Vagina (tissue), 2 donors: ENCODE data around the gene LHFPL3. TPM values are rescaled to one million over a fixed set of nuclear protein-coding genes. Genes with fewer than 3 reads are reported as not detected.

Experiments used
- DNase-seq, 2 donors: peaks; one replicate each; pipeline ENCODE4 v3.0.0-alpha.2; 2017; ENCODE audit errors: extremely low spot score in 2 of 2
- H3K27ac ChIP-seq: fragments of 200-600 bp; sonication (generic); one replicate; pipeline ENCODE4 v1.5.1; 2019
- H3K27me3 ChIP-seq: fragments of 200-600 bp; sonication (generic); one replicate; pipeline ENCODE4 v1.5.1; 2019
- H3K36me3 ChIP-seq, 2 donors: fragments of 200-600 bp; sonication (generic); one replicate each; pipeline ENCODE4 v1.5.1; 2017 to 2019
- H3K4me1 ChIP-seq: fragments of 200-600 bp; sonication (generic); one replicate; pipeline ENCODE4 v1.5.1; 2019
- H3K4me3 ChIP-seq, 2 donors: fragments of 200-600 bp; sonication (generic); 1 replicate in 1 of 2; 2 replicates in 1 of 2; pipeline ENCODE4 v1.5.1; 2016 to 2019
- H3K9me3 ChIP-seq: fragments of 200-600 bp; sonication (generic); one replicate; pipeline ENCODE4 v1.5.1; 2019
- CTCF ChIP-seq, 3 experiments: fragments of 450-650 bp in 2 of 3; fragments of 200-600 bp in 1 of 3; sonication (generic) in 1 of 3; IDR thresholded peaks; one replicate each; pipeline ENCODE4 v1.5.1; 2017 to 2019; ENCODE audit warnings: antibody characterized with exemption in 3 of 3, mild to moderate bottlenecking in 2 of 3, moderate library complexity in 2 of 3
- POLR2A ChIP-seq, 2 donors: fragments of 450-650 bp; IDR thresholded peaks; one replicate each; pipeline ENCODE4 v1.6.1; 2017; ENCODE audit warnings: antibody characterized with exemption in 2 of 2, mild to moderate bottlenecking in 2 of 2, moderate library complexity in 2 of 2
- POLR2AphosphoS5 ChIP-seq, 2 donors: sonication (generic); formaldehyde crosslinking; IDR thresholded peaks; one replicate each; pipeline ENCODE4 v1.9.0; 2017; ENCODE audit warnings: antibody characterized with exemption in 2 of 2, mild to moderate bottlenecking in 2 of 2, low read depth in 1 of 2; ENCODE audit not compliant: insufficient read depth in 1 of 2
- intact Hi-C: fragments of 100-400 bp; cut with DNase I; formaldehyde crosslinking; loops from one replicate; pipeline ENCODE4 v1.15.1; 2023
- total RNA-seq: library from RNA; depleted of rRNA; stranded (reverse); fragments of >200 nt; gene quantifications from one replicate; pipeline ENCODE4 v1.2.3, GENCODE V29; 2016

Gene LHFPL3
- total RNA-seq, 1 donor from 2014 or later, result not detected

GRCh38 chr7:104890216-104890615 is 561.8 kb downstream of the LHFPL3 start:
- intact Hi-C loops, result no loop called here
- no peak for TF ChIP-seq POLR2AphosphoS5 (IDR thresholded peaks at IDR 0.05; ENCODE audit: insufficient read depth in 1 of 2, low read depth in 1 of 2)

GRCh38 chr7:104891949-104892348 is 563.5 kb downstream of the LHFPL3 start:
- Histone ChIP-seq H3K4me3 (no peak overlapping the region), H3K4me1 (no peaks in the 10 kb centered on the region), H3K36me3 (no peaks in the 10 kb centered on the region), H3K27ac (no peak overlapping the region), H3K27me3 (no peaks in the 10 kb centered on the region), H3K9me3 (no peaks in the 10 kb centered on the region)
- TF ChIP-seq POLR2AphosphoS5 (IDR thresholded peaks at IDR 0.05; ENCODE audit: insufficient read depth in 1 of 2, low read depth in 1 of 2) (no peak), POLR2A (IDR thresholded peaks at IDR 0.05) (no peak), CTCF (IDR thresholded peaks at IDR 0.05) (no peak)
- no peak for DNase-seq
- intact Hi-C loops, result no loop called here

More at GRCh38 chr7:104890216-104890615, 561.8 kb downstream of the LHFPL3 start:
- DNase-seq, result no peak
- H3K4me1 ChIP-seq, result no peaks in the 10 kb centered on the region
- H3K36me3 ChIP-seq, result no peaks in the 10 kb centered on the region
- no peaks in the 10 kb centered on the region for H3K27me3 ChIP-seq
- no peak overlapping the region for H3K27ac ChIP-seq
- no peak overlapping the region for H3K4me3 ChIP-seq
- H3K9me3 ChIP-seq, result no peaks in the 10 kb centered on the region

- TF ChIP-seq CTCF (IDR thresholded peaks at IDR 0.05) (no peak), POLR2A (IDR thresholded peaks at IDR 0.05) (no peak), POLR2AphosphoS5 (IDR thresholded peaks at IDR 0.05; ENCODE audit: insufficient read depth in 1 of 2, low read depth in 1 of 2) (no peak)
- Histone ChIP-seq H3K27ac (no peak overlapping the region), H3K4me1 (no peaks in the 10 kb centered on the region)
These were observed 565.9 kb downstream of the LHFPL3 start for GRCh38 chr7:104894314-104894713.

GRCh38 chr7:104894726-104895521 is 566.5 kb downstream of the LHFPL3 start:
- TF ChIP-seq POLR2A (IDR thresholded peaks at IDR 0.05) (no peak), POLR2AphosphoS5 (IDR thresholded peaks at IDR 0.05; ENCODE audit: insufficient read depth in 1 of 2, low read depth in 1 of 2) (no peak), CTCF (IDR thresholded peaks at IDR 0.05) (no peak)
- Histone ChIP-seq H3K36me3 (no peaks in the 10 kb centered on the region), H3K4me1 (no peaks in the 10 kb centered on the region), H3K27me3 (no peaks in the 10 kb centered on the region), H3K27ac (no peak overlapping the region), H3K9me3 (no peaks in the 10 kb centered on the region), H3K4me3 (no peak overlapping the region)
- DNase-seq, result no peak
- intact Hi-C loops, result no loop called here

More at GRCh38 chr7:104894314-104894713, 565.9 kb downstream of the LHFPL3 start:
- H3K9me3 ChIP-seq, result no peaks in the 10 kb centered on the region
- no peaks in the 10 kb centered on the region for H3K36me3 ChIP-seq
- H3K27me3 ChIP-seq, result no peaks in the 10 kb centered on the region
- DNase-seq, result no peak
- intact Hi-C loops, result no loop called here
- no peak overlapping the region for H3K4me3 ChIP-seq

GRCh38 chr7:104895522-104896236 is 567.3 kb downstream of the LHFPL3 start:
- Histone ChIP-seq H3K36me3 (no peaks in the 10 kb centered on the region), H3K27ac (no peak overlapping the region), H3K4me1 (no peaks in the 10 kb centered on the region), H3K4me3 (no peak overlapping the region), H3K27me3 (no peaks in the 10 kb centered on the region), H3K9me3 (no peaks in the 10 kb centered on the region)
- no peak for DNase-seq
- TF ChIP-seq POLR2A (IDR thresholded peaks at IDR 0.05) (no peak), POLR2AphosphoS5 (IDR thresholded peaks at IDR 0.05; ENCODE audit: insufficient read depth in 1 of 2, low read depth in 1 of 2) (no peak), CTCF (IDR thresholded peaks at IDR 0.05) (no peak)
- intact Hi-C loops, result no loop called here
